NCI-H82 treated with DMSO at 0.1 percent for 48 hours (cell line): ENCODE results near the gene RAB18.
"Not testable (repeated sequence)": the region's sequence is repeated elsewhere in the genome, so short reads cannot be mapped to it uniquely, and the experiment has no call there.

Source experiments
- DNase-seq: peaks from one replicate; lab custom pipeline; 2025; ENCODE audit not compliant: unreplicated experiment; lab: John Stamatoyannopoulos, UW

RAB18 gene

GRCh38 chr10:27504007-27504807, at the start of gene RAB18:
TSS of gene RAB18 (plus strand) at chr10:27504304. CDS start at chr10:27504370, 66 bp downstream.
- peak; percentile 88 for DNase-seq

- DNase-seq = no peak
Observed at GRCh38 chr10:27454837-27455236, 49.3 kb upstream of the RAB18 start.

- no peak for DNase-seq
Observed at GRCh38 chr10:27457261-27457945, 46.7 kb upstream of the RAB18 start.

GRCh38 chr10:27457966-27458365, 46.1 kb upstream of the RAB18 start:
- no peak for DNase-seq

GRCh38 chr10:27461312-27461711, 42.8 kb upstream of the RAB18 start:
- no peak for DNase-seq

GRCh38 chr10:27463961-27464360, 40.1 kb upstream of the RAB18 start:
- no peak for DNase-seq

- no peak for DNase-seq
Observed at GRCh38 chr10:27464993-27465392, 39.1 kb upstream of the RAB18 start.

GRCh38 chr10:27465596-27465995, 38.5 kb upstream of the RAB18 start:
- not testable (repeated sequence) for DNase-seq

GRCh38 chr10:27470885-27471284, 33.2 kb upstream of the RAB18 start:
- DNase-seq = no peak

GRCh38 chr10:27474741-27475140, 29.4 kb upstream of the RAB18 start:
- no peak for DNase-seq

GRCh38 chr10:27479016-27479415, 25.1 kb upstream of the RAB18 start:
- no peak for DNase-seq

GRCh38 chr10:27481486-27481885, 22.6 kb upstream of the RAB18 start:
- no peak for DNase-seq

- DNase-seq = no peak
Observed at GRCh38 chr10:27482984-27483956, 20.8 kb upstream of the RAB18 start.

- DNase-seq = no peak
Observed at GRCh38 chr10:27485368-27485767, 18.7 kb upstream of the RAB18 start.

- DNase-seq = no peak
Observed at GRCh38 chr10:27485986-27486385, 18.1 kb upstream of the RAB18 start.

- DNase-seq = no peak
Observed at GRCh38 chr10:27490807-27491206, 13.3 kb upstream of the RAB18 start.

GRCh38 chr10:27494116-27494805, 9.8 kb upstream of the RAB18 start:
- DNase-seq = no peak

- DNase-seq = no peak
Observed at GRCh38 chr10:27496137-27496536, 8.0 kb upstream of the RAB18 start.

- DNase-seq = no peak
Observed at GRCh38 chr10:27500096-27500495, 4.0 kb upstream of the RAB18 start.

- DNase-seq = no peak
Observed at GRCh38 chr10:27500886-27501285, 3.2 kb upstream of the RAB18 start.
